H9 (cell line): ENCODE results near the gene VDR. TPM values are rescaled to one million over a fixed set of nuclear protein-coding genes. Genes with fewer than 3 reads are reported as not detected.

ENCODE experiments used
- DNase-seq: peaks from one replicate; pipeline ENCODE4 v3.0.0-alpha.2; 2017
- H2AFZ ChIP-seq: one replicate; pipeline ENCODE4 v1.6.1; 2013; ENCODE audit warnings: mild to moderate bottlenecking, low read length, control low read depth, moderate library complexity
- H2AK5ac ChIP-seq: 2 replicates; pipeline ENCODE4 v1.6.1; 2013; ENCODE audit warnings: low read length, control low read depth, mixed read lengths; ENCODE audit not compliant: insufficient read length
- H2BK120ac ChIP-seq: one replicate; pipeline ENCODE4 v1.6.1; 2013; ENCODE audit warnings: low read depth, mild to moderate bottlenecking, low read length, control low read depth, inconsistent platforms; ENCODE audit not compliant: poor library complexity, severe bottlenecking
- H2BK12ac ChIP-seq: 2 replicates; pipeline ENCODE4 v1.6.1; 2013; ENCODE audit warnings: low read length, control low read depth, mixed read lengths, low read depth; ENCODE audit not compliant: insufficient read length
- H2BK15ac ChIP-seq: 2 replicates; pipeline ENCODE4 v1.6.1; 2013; ENCODE audit warnings: low read depth, low read length, control low read depth
- H2BK20ac ChIP-seq: one replicate; pipeline ENCODE4 v1.6.1; 2013; ENCODE audit warnings: low read depth, mild to moderate bottlenecking, low read length, control low read depth, inconsistent platforms; ENCODE audit not compliant: poor library complexity, severe bottlenecking
- H2BK5ac ChIP-seq: 2 replicates; pipeline ENCODE4 v1.6.1; 2013; ENCODE audit warnings: low read length, control low read depth, mixed read lengths; ENCODE audit not compliant: insufficient read length
- H3K14ac ChIP-seq: 2 replicates; pipeline ENCODE4 v1.6.1; 2013; ENCODE audit warnings: low read length, control low read depth; ENCODE audit not compliant: insufficient read depth
- H3K18ac ChIP-seq: 2 replicates; pipeline ENCODE4 v1.6.1; 2013; ENCODE audit warnings: low read depth, mild to moderate bottlenecking, mixed read lengths, low read length, control low read depth; ENCODE audit not compliant: insufficient read length
- H3K23ac ChIP-seq: 2 replicates; pipeline ENCODE4 v1.6.1; 2013; ENCODE audit warnings: low read length, control low read depth, mixed read lengths, low read depth; ENCODE audit not compliant: insufficient read length
- H3K23me2 ChIP-seq: 2 replicates; pipeline ENCODE4 v1.6.1; 2013; ENCODE audit warnings: low read depth, mild to moderate bottlenecking, mixed read lengths, low read length, control low read depth; ENCODE audit not compliant: insufficient read length, poor library complexity, severe bottlenecking
- H3K27ac ChIP-seq: 2 replicates; pipeline ENCODE4 v1.5.1; 2013; ENCODE audit warnings: low read length, control low read depth, mixed read lengths, low read depth; ENCODE audit not compliant: insufficient read length
- H3K27me3 ChIP-seq: 2 replicates; pipeline ENCODE4 v1.6.1; 2013; ENCODE audit warnings: low read length, control low read depth, inconsistent platforms; ENCODE audit not compliant: insufficient read depth
- H3K4ac ChIP-seq: 2 replicates; pipeline ENCODE4 v1.6.1; 2013; ENCODE audit warnings: low read depth, mild to moderate bottlenecking, control low read depth, inconsistent platforms, low read length, moderate library complexity
- H3K4me1 ChIP-seq: 2 replicates; pipeline ENCODE4 v1.6.1; 2013; ENCODE audit warnings: low read length, control low read depth, inconsistent platforms; ENCODE audit not compliant: insufficient read depth
- H3K4me2 ChIP-seq: 2 replicates; pipeline ENCODE4 v1.6.1; 2013; ENCODE audit warnings: low read length, control low read depth, mixed read lengths; ENCODE audit not compliant: insufficient read length, insufficient read depth
- H3K56ac ChIP-seq: 2 replicates; pipeline ENCODE4 v1.6.1; 2013; ENCODE audit warnings: low read depth, mild to moderate bottlenecking, mixed read lengths, low read length, control low read depth; ENCODE audit not compliant: insufficient read length
- H3K79me1 ChIP-seq: 2 replicates; pipeline ENCODE4 v1.6.1; 2013; ENCODE audit warnings: low read depth, mild to moderate bottlenecking, moderate library complexity, low read length, control low read depth, inconsistent platforms; ENCODE audit not compliant: insufficient read depth, poor library complexity, severe bottlenecking
- H3K79me2 ChIP-seq: 2 replicates; pipeline ENCODE4 v1.6.1; 2013; ENCODE audit warnings: low read length, control low read depth, inconsistent platforms; ENCODE audit not compliant: insufficient read depth
- H3K9ac ChIP-seq: 2 replicates; pipeline ENCODE4 v1.6.1; 2013; ENCODE audit warnings: low read length, control low read depth, mixed read lengths; ENCODE audit not compliant: insufficient read length; ENCODE audit errors: extremely low read depth
- H3K9me3 ChIP-seq: one replicate; pipeline ENCODE4 v1.6.1; 2013; ENCODE audit warnings: low read depth, low read length, inconsistent platforms; ENCODE audit not compliant: control insufficient read depth
- H3T11ph ChIP-seq: one replicate; pipeline ENCODE4 v1.6.1; 2013; ENCODE audit warnings: mild to moderate bottlenecking, low read length, control low read depth, inconsistent platforms
- H4K20me1 ChIP-seq: one replicate; pipeline ENCODE4 v1.6.1; 2013; ENCODE audit not compliant: control insufficient read depth, insufficient read length, insufficient read depth
- H4K5ac ChIP-seq: 2 replicates; pipeline ENCODE4 v1.6.1; 2013; ENCODE audit warnings: low read depth, mild to moderate bottlenecking, mixed read lengths, low read length, control low read depth; ENCODE audit not compliant: insufficient read length
- H4K8ac ChIP-seq: replicated peaks from 2 replicates; pipeline ENCODE4 v1.6.1; 2013; ENCODE audit warnings: low read length, control low read depth, mixed read lengths, low read depth; ENCODE audit not compliant: insufficient read length
- H4K91ac ChIP-seq: 2 replicates; pipeline ENCODE4 v1.6.1; 2013; ENCODE audit warnings: low read depth, mild to moderate bottlenecking, moderate library complexity, mixed read lengths, low read length, control low read depth; ENCODE audit not compliant: insufficient read length
- H3K27ac Mint-ChIP-seq, 3 experiments: 2 replicates in 2 of 3; 3 replicates in 1 of 3; pipeline ENCODE4 v1.8.0; 2020 to 2021; ENCODE audit warnings: mixed read lengths in 3 of 3, mild to moderate bottlenecking in 1 of 3, moderate library complexity in 1 of 3
- H3K27me3 Mint-ChIP-seq: 2 replicates; pipeline ENCODE4 v1.8.0; 2021; ENCODE audit warnings: low read depth, mild to moderate bottlenecking, moderate library complexity, mixed read lengths
- H3K36me3 Mint-ChIP-seq, 3 experiments: 2 replicates in 2 of 3; 3 replicates in 1 of 3; pipeline ENCODE4 v1.8.0; 2020 to 2021; ENCODE audit warnings: low read depth in 3 of 3, mixed read lengths in 3 of 3; ENCODE audit not compliant: insufficient read depth in 1 of 3
- H3K4me1 Mint-ChIP-seq, 2 experiments: 2 replicates each; pipeline ENCODE4 v1.8.0; 2020; ENCODE audit warnings: mixed read lengths in 2 of 2
- H3K4me3 Mint-ChIP-seq, 2 experiments: 2 replicates in 1 of 2; 3 replicates in 1 of 2; pipeline ENCODE4 v1.8.0; 2020 to 2021; ENCODE audit warnings: mild to moderate bottlenecking in 2 of 2, mixed read lengths in 2 of 2, moderate library complexity in 1 of 2
- H3K9me3 Mint-ChIP-seq, 2 experiments: 2 replicates in 1 of 2; 3 replicates in 1 of 2; pipeline ENCODE4 v1.8.0; 2020; ENCODE audit warnings: mild to moderate bottlenecking in 2 of 2, mixed read lengths in 2 of 2, moderate library complexity in 1 of 2
- CTCF ChIP-seq: fragments of 200-600 bp; sonication (generic); conservative IDR thresholded peaks from 3 replicates; pipeline ENCODE4 v1.8.0; 2021; ENCODE audit warnings: antibody characterized with exemption, mild to moderate bottlenecking
- WGBS: extraction: QIAGEN DNeasy Blood & Tissue Kit; methylation state at CpG from one replicate; pipeline ENCODE4 v1.1.7; 2013; ENCODE audit warnings: missing lambda C conversion rate, low lambda C conversion rate, mixed read lengths; ENCODE audit not compliant: insufficient read length; ENCODE audit errors: extremely low coverage; 5-methylcytosine and 5-hydroxymethylcytosine counted together
- total RNA-seq: library from RNA; stranded (reverse); gene quantifications from 2 replicates; pipeline ENCODE4 v1.2.1, GENCODE V29; 2021

VDR gene
- total RNA-seq, 1 experiment from 2014 or later = 0.61 TPM

- Histone ChIP-seq H3K23me2 (no peaks in the 10 kb centered on the region), H3K4me1 (peaks cover 5% of the 10 kb centered on the region), H3K79me1 (no peaks in the 10 kb centered on the region), H3T11ph (no peak overlapping the region), H2BK15ac (no peak overlapping the region), H2BK20ac (no peak overlapping the region), H3K27me3 (no peaks in the 10 kb centered on the region), H3K4me2 (no peak overlapping the region), H4K20me1 (no peaks in the 10 kb centered on the region), H2AFZ (no peak overlapping the region), H3K18ac (no peak overlapping the region), H2BK120ac (no peak overlapping the region), H3K23ac (no peak overlapping the region), H3K79me2 (no peaks in the 10 kb centered on the region), H2AK5ac (no peak overlapping the region), H4K5ac (no peak overlapping the region), H3K9ac (no peak overlapping the region), H2BK5ac (no peak overlapping the region), H4K91ac (no peak overlapping the region), H4K8ac (no peak overlapping the region), H2BK12ac (no peak overlapping the region), H3K9me3 (no peaks in the 10 kb centered on the region), H3K14ac (no peak overlapping the region), H3K56ac (no peak overlapping the region), H3K4ac (no peak overlapping the region), H3K27ac (no peak overlapping the region)
- Mint-ChIP-seq H3K27me3 (peaks cover 53% of the 10 kb centered on the region), H3K27ac (no peak overlapping the region), H3K4me3 (no peak overlapping the region), H3K4me1 (peaks cover 12 to 14% of the 10 kb centered on the region in 2 experiments), H3K9me3 (no peaks in the 10 kb centered on the region), H3K36me3 (no peaks in the 10 kb centered on the region)
- no peak for TF ChIP-seq CTCF
- no CpG with 5 or more reads among the region's 5 CpGs for WGBS
- DNase-seq = no peak
Measured at GRCh38 chr12:47892819-47893218, 12.0 kb downstream of the VDR start.
